NCI-H2107 treated with DMSO at 0.1 percent for 48 hours (cell line): ENCODE data around the gene SIM1.

Experiments
- DNase-seq: peaks from one replicate; lab custom pipeline; 2025; ENCODE audit not compliant: unreplicated experiment; lab: John Stamatoyannopoulos, UW

SIM1 gene, protein sequence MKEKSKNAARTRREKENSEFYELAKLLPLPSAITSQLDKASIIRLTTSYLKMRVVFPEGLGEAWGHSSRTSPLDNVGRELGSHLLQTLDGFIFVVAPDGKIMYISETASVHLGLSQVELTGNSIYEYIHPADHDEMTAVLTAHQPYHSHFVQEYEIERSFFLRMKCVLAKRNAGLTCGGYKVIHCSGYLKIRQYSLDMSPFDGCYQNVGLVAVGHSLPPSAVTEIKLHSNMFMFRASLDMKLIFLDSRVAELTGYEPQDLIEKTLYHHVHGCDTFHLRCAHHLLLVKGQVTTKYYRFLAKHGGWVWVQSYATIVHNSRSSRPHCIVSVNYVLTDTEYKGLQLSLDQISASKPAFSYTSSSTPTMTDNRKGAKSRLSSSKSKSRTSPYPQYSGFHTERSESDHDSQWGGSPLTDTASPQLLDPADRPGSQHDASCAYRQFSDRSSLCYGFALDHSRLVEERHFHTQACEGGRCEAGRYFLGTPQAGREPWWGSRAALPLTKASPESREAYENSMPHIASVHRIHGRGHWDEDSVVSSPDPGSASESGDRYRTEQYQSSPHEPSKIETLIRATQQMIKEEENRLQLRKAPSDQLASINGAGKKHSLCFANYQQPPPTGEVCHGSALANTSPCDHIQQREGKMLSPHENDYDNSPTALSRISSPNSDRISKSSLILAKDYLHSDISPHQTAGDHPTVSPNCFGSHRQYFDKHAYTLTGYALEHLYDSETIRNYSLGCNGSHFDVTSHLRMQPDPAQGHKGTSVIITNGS

DNA sequence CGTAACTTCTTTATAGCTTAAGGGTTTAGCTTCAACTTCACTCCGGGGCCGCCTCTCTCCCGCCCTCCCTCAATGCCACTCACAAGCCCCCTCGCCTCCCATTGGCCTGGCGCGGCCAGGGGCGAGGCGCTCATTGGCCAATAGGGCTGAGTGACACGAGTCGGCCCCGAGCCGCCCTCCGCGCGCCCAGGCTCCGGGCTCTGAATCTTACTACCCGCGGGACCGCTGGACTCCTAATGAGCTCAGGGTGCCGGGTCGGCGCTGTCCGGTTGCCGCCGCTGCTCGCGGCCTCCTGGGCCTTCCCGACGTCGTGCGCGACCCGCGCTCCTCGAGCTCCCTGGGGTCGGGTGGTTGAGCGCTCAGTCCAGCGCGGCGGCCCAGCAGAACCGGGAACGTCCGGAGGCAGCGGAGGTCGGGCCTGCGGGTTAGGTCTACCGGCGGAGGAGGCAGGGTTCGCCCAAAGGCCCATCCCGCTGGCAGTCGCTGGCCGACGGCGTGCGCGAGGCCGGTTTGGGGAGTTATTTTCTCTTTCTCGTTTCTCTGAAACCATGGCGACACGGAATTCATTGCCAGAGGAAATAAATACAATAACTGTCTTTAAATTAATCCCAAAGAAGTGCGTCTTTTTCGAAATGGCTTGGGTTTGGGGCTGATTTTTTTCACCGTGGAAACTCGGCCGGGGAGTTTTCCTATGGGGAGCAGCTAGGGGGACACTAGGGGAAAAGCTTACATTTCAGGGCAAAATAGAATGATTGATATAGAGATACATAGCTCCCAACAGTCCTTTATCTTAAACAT lies at the start of gene SIM1:
Gene SIM1 (minus strand): TSS at position 19 of the 798 bp plus-strand sequence. CDS start 1,453 bp downstream, outside the sequence.
- peak; percentile 36 for DNase-seq

DNA sequence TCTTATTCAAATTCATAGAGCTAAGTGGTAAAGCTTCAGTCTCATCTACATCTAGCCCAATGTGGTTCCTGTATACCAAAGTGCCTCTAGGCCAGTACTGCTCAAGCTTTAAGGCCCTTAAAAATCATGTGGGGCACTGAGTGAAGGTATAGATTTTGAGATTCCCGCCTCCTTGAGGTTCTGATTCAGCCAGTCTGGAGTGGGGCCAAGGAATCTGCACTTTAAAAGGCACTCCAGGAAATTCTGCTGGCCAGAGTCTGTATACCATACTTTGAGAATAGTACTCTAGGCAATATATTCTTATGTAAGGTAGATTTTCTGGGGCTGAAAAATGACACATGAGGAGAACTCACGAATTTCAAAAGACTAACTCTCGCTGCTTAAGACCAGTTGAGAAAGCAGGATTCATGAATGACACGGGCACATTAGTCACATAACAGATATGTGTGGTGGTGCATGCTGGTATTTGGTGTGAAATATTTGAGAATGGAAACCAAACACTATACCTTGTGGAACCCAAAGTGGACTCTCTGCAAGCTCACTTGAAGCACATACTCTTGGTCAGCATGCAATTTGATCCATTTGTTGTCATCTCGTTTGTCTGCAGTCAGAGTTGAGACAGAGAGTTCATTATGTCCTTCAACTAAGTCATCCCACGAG lies 47.6 kb upstream of the SIM1 start:
- no peak for DNase-seq

DNA sequence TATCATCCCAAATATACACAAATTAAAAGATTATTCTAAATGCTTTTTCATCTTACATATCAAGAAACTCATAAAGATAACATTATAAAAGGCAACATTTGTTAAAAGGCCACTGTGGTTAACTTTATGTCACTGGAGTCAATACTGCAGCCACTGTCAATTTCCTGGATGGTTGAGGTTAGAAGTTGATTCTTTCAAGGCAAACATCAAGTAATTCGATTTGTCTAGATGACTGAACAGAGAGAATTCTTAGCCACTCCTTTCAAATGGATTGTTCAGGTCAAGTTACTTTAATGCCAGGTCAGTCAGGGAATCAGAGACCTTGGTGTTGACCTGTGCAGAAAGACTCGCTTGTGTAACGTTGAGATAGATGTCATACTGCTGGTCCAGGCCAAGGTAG lies 44.4 kb upstream of the SIM1 start:
- DNase-seq = no peak

DNA sequence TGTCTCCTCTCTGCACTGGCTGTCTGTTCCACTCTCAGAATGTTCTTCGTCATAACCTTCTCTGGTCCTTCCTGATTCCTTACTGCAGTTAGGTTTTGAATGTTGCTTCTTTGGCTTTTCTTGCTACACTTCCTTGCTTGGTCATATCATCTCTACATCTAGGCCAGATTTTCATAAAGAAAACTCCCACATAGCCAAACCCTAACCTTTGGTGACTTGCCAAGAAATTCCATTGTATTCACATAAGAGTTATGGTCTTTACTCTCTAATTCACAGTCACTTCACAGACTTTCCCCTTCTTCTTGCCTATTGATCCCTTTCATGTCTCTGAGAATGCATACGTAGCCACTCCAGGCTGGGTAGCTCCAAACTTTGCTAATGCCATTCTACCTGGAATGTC lies 41.9 kb upstream of the SIM1 start:
- DNase-seq = no peak

DNA sequence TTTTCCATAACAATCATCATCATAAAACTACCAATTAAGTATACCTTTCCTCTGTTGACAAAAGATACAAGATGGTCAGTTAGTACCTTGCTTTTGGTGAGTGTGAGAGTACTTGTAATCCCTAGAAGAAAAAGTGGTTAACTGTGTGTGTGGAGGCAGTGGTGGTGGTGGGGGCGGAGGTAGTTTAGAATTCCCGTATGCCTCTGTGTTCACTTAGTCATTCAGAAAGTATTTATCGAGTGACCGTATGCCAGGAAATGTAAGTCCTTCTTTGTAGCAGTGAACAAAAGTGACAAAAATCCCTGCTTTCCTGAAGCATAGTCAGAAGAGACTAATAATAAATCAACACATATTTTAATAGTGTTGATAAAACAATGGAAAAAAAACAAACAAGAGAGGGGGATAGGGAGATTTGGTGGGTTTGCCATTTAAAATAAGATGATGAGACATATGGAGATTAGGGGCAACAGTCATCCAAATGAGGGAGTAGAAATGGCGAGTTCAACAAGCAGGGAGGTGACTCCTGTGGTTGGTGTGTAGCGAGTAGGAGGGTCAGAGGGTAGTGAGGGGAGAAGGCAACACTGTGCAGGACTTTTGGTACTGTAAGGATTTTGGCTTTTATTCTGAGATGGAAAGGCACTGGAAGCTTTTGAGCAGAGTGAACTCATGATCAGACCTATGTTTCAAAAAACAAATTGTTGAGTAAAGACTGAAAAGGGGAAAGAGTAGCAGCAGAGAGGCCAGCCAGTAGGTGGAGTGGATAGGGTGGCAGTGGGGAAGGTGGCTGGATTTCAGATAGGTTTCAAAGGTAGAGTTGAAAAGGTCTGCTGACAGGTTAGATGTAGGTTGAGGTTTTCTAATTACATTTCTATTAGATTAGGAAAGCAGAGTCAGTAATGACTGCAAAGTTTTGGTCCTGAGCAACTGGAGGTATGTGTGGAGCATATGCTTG lies 40.3 kb upstream of the SIM1 start:
- DNase-seq = no peak

DNA sequence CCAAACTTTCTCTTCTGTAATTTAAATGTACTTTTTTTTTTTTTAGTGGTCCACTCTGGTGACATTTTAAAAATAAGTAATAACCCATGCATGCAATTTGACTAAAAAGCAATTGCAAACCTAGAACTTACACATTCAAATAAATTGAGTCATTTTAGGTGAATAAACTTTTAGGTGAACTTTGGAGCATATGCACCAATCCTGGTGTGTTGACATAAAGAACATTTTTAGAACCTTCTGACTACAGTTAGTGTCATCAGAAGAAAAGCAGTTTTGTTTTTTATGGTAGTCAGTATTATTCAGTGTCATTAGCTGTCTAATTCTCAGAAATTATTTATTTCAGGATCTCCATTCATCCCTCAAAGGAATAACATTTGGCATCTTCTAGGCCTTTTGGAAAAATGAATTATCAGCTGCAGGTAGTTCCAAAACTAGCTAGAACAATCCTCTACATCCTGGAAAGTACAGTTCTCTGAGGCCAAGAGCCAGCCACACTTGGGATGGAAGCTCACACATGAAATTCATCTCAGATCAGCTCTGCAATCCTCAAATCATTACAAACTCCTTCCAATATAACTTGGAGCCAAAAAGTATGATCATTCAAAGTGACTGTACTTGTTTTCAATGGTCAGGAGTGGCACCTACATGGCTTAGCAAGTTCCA lies 38.5 kb upstream of the SIM1 start:
- DNase-seq = no peak

DNA sequence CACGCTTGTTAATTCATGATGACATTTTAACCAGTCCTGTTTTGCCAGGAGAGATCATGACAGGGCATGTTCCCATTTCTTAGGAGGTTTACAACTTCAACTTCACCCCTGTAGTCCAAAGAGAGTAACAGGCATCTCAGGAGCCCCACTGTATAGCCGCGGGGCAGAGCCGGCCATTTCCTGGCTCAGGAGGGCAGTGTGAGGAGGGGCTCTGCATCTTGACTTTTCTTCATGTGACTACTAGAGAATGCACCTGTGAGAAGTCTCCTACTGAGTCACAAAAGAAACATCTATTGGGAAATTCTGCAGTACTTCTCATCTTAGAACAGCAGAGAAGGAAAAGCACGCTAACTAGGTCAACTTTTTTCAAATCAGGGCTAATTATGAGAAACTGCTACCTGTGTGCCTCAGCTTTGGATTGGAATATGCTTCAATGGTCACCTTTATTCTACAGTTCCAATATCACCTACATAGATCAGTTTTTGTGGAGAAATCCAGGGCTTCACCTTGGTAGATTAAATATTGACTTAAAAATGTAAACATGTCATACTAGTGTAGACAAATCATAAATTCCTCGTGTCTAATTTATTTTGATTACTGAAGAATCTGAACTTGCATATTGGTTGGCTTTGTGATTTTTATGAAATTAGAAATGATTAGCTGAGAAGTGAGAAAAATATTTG lies 28.6 kb upstream of the SIM1 start:
- no peak for DNase-seq

DNA sequence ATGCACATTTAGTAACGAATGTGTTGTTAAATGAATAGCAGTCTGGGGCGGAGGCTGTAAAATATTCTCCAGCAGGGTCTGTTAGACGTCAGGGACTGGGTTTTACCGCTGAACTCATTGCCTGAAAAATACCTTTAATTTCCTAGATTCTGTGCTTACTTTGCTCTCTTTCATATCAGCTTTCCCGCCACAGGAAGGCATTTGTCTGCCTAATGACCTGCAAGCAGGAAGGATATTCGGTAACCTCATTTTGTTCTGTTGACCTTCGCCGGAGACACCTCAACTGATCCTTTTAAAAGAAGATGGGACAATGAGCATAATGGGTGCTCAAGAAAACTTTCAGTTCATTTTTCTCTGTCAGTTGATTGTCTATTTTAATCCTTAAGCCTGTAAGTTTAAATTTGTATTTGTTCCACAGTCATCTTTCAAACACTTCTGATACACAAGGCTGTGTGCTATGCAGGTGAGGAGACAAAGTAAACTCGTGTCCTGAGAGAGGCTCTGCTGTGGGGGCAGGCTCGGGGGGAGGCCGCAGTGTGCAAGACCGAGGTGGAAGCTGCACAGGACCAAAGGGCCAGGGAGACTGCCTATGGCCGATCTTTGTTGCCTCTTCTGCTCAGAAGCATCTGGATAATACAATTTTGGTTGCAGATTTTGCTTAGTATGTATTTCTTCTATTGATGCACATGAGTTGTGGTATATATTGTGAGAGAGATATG lies 27.4 kb upstream of the SIM1 start:
- DNase-seq = no peak

DNA sequence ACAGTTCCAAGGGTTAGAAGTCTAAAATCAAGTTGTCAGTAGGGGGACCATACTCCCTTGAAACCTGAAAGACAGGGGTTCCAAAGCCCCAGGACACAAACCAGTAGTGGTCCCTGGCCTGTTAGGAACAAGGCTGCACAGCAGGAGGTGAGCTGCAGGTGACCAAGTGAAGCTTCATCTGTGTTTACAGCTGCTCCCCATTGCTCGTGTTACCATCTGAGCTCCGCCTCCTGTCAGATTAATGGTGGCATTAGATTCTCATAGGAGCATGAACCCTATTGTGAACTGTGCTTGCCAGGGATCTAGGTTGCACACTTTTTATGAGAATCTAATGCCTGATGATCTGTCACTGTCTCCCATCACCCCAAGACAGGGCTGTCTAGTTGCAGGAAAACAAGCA lies 25.3 kb upstream of the SIM1 start:
- no peak for DNase-seq

DNA sequence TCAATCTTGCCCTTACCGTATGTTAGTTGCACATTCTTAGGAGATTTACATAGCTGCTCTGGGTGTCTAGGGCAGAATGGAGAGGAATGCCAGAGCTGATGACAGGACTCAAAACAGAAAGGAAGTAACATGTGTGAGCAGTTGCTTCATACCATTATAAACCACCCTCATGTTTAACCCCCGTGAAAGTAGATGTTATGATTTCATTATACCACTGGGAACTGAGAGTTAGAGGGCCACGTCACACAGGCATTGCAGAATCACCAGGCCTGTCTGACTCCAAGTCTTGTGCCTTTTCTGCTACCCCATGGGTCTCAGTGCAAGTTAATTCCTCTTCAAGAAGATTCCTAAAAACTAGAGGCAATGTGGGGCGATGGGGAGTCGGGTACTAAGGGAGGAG lies 23.5 kb upstream of the SIM1 start:
- no peak for DNase-seq

DNA sequence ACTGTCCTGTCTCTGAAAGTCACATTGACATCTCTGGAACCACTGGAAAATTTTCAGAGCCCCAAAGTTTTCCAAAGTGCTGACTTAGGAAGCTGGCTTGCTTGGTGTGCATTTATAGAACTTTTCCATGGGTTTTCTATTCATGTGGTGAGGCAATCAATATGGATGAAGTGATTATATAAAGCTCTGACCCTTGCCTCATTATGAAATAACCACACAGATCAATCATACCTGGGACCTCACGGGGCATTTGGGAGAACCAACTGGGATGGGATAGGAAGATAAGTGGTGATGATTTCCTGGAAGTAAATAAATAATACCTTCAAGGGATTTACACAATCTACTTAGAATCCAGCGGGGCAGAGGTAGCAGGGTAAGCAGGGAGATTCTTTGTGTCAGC lies 22.9 kb upstream of the SIM1 start:
- DNase-seq = no peak

DNA sequence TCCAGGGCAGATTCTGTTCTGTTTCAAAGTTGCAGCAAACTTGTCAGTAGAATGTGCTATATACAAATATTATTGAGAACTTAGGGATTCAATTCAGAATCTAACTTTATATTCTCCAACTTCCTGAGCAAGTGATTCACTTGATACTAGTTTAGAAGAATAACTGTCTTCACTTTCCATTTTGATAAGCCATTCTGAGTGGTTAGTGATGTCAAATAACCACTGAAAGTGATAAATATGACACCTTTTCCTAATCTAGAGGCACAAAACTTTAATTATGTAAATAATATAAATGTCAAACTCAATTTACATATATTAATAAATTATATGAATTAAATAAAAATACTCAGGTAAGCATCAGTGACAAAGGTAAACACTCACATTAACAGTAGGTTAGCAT lies 20.5 kb upstream of the SIM1 start:
- DNase-seq = no peak

DNA sequence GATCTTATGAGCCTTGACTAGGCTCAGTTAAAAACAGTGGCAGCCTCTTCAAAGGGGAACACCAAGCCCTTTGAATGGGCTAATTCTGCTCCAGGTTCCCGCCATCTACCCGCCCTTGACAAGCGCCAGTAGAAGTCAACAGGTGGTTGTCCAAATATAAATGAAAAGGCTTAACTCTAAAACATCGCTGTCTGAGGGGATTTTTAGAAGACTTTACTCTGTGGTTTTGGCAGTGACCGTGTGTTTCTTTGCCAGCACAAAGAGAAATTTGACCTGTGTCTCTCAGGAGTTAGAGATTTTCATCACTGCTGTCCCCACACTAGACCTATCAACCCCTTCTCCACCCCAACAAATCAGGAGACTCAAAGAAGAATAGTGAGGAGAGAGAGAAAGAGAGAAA lies 19.8 kb upstream of the SIM1 start:
- DNase-seq = peak; percentile 30

DNA sequence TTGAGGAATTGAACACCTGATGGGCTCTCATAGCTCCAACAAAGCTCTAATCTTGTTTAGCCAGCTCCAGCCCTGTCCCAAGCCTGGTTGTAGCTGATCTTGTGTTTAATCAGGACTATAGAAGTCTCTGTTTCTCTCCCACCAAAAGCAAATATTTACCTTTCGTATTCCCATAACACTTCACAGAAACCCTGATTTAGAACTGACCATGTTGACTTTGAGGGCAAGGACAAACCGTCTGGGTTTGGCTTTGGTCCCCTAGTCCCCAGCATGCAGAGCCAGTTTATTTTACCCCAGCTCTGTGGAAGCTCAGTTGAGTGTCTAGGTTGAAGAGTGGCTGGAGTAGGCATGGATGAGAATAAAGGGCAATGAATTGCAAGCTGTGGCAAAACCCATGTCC lies 18.0 kb upstream of the SIM1 start:
- DNase-seq = no peak

DNA sequence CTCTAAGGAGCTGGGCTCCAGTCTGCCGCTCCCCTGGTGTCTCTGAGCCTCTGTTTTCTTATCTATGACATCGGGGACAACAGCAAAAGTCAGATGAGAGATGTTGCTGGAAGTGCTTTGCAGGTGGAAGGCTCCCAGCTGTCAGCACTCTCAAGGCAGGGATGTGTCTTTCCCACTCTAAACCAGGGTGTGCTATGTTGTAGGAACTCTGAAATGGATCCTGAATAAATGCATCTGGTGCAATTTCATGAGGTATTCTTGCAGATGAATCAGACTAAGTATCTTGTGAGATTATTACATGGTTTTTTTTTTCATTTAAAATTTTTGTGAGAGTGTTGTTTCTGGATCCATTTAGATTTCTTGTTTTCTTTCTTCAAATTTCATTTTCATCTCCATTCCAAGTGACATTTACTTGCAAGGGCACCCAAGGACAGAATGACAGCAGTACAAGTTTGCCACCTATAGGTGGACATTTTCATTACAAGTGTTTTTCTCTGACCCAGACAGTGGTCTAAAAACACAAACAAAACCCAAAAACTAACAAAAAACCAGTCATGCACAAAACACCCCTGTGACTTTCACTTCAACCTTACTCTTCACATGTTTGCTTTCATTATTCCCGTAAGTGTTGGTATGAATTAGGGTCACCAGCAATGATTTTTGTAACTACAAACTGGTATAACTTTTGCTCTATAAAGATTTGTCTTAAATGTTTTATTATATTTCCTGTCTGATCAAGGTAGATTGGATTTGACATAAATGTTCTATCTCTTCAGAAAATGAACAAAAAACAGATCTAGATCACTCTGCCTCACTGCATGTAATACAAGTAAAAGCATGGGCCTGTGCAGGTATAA lies 14.7 kb upstream of the SIM1 start:
- DNase-seq = peak; percentile 33

DNA sequence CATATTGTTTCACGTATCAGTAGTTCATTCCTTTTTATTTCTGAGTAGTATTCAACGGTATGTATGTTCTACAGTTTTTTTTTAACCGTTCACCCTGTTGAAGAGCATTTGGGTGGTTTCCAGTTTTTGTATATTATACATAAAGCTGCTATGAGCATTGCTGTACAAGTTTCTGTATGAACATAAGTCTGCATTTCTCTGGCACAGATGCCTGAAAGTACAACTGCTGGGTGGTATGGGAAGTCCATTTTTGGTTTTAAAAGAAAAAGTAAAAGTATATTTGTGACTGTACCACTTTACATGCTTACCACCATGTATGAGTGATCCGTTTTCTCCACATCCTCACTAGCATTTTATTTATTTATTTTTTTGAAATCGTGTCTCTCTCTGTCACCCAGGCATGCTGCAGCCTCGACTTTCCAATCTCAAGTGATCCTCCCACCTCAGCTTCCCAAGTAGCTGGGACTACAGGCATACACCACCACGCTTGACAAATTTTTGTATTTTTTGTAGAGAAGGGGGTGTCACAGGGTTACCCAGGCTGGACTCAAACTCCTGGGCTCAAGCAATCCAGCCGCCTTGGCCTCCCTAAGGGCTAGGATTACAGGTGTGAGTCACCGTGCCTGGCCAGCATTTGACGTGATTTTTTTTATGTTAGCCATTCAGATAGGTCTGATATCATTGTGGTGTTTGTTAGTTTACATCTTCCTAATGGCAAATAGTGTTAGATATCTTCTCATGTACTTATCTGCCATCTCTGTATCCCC lies 11.0 kb upstream of the SIM1 start:
- no peak for DNase-seq

DNA sequence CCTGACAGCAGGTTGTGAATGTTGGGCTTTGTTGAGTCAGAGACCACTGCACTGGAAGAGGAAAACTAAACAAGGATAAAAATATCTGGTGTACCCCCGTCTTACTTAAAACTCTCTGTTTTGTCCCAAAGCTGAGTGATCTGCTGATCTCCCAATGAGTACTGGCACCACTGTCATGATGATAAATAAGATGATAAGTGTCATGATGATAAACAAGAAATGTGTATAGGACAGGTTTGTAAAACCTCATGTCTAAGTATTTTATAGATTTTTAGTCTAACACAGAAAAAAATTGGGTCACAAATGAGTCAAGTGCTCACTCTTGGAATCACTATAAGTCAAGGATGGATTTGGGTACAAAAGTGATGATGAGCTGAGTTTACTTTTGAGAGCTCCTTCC lies 8.5 kb upstream of the SIM1 start:
- DNase-seq = no peak
